ENCODE results near the gene RNFT1.
"Not testable (repeated sequence)": the region's sequence is repeated elsewhere in the genome, so short reads cannot be mapped to it uniquely, and the experiment has no call there.

The RNFT1 gene

GRCh38 chr17:59964482-59965328 lies at the start of gene RNFT1:
RNFT1 (minus strand) TSS chr17:59964740; CDS start chr17:59964663, 77 bp downstream.
- H3K4me3 ChIP-seq (ENCODE audit: low read depth, low read length) = peak within 1 kb of the TSS; percentile 91
- DNase-seq (ENCODE audit: low read depth) = peak; percentile 53
- in situ Hi-C loops (cut with HindIII; ENCODE audit: low sequenced_read_pairs) = no loop called here
- no peak for TF ChIP-seq CTCF (IDR thresholded peaks at IDR 0.05; ENCODE audit: low read depth, low read length, missing control alignments)

GRCh38 chr17:60009326-60009725 lies 44.8 kb upstream of the RNFT1 start:
- H3K4me3 ChIP-seq (ENCODE audit: low read depth, low read length); DNase-seq (ENCODE audit: low read depth); in situ Hi-C loops (cut with HindIII; ENCODE audit: low sequenced_read_pairs): not testable (repeated sequence)

- in situ Hi-C loops (cut with HindIII; ENCODE audit: low sequenced_read_pairs); H3K4me3 ChIP-seq (ENCODE audit: low read depth, low read length); DNase-seq (ENCODE audit: low read depth): not testable (repeated sequence)
Measured at GRCh38 chr17:60008377-60008776, 43.8 kb upstream of the RNFT1 start.

GRCh38 chr17:60006160-60006559 lies 41.6 kb upstream of the RNFT1 start:
- no peak overlapping the region for H3K4me3 ChIP-seq (ENCODE audit: low read depth, low read length)
- DNase-seq (ENCODE audit: low read depth) = no peak
- no peak for TF ChIP-seq CTCF (IDR thresholded peaks at IDR 0.05; ENCODE audit: low read depth, low read length, missing control alignments)
- in situ Hi-C loops (cut with HindIII; ENCODE audit: low sequenced_read_pairs) = no loop called here

- in situ Hi-C loops (cut with HindIII; ENCODE audit: low sequenced_read_pairs); H3K4me3 ChIP-seq (ENCODE audit: low read depth, low read length); DNase-seq (ENCODE audit: low read depth): not testable (repeated sequence)
Measured at GRCh38 chr17:60004561-60004960, 40.0 kb upstream of the RNFT1 start.

- DNase-seq (ENCODE audit: low read depth); in situ Hi-C loops (cut with HindIII; ENCODE audit: low sequenced_read_pairs); H3K4me3 ChIP-seq (ENCODE audit: low read depth, low read length): not testable (repeated sequence)
Measured at GRCh38 chr17:60002405-60002804, 37.9 kb upstream of the RNFT1 start.

GRCh38 chr17:59996608-59997007 lies 32.1 kb upstream of the RNFT1 start:
- H3K4me3 ChIP-seq (ENCODE audit: low read depth, low read length); in situ Hi-C loops (cut with HindIII; ENCODE audit: low sequenced_read_pairs); DNase-seq (ENCODE audit: low read depth): not testable (repeated sequence)

GRCh38 chr17:59975166-59975565 lies 10.6 kb upstream of the RNFT1 start:
- H3K4me3 ChIP-seq (ENCODE audit: low read depth, low read length); in situ Hi-C loops (cut with HindIII; ENCODE audit: low sequenced_read_pairs); DNase-seq (ENCODE audit: low read depth): not testable (repeated sequence)

GRCh38 chr17:59973483-59973882 lies 8.9 kb upstream of the RNFT1 start:
- H3K4me3 ChIP-seq (ENCODE audit: low read depth, low read length); in situ Hi-C loops (cut with HindIII; ENCODE audit: low sequenced_read_pairs); DNase-seq (ENCODE audit: low read depth): not testable (repeated sequence)

- in situ Hi-C loops (cut with HindIII; ENCODE audit: low sequenced_read_pairs) = no loop called here
- no peak for DNase-seq (ENCODE audit: low read depth)
Measured at GRCh38 chr17:59972778-59973177, 8.2 kb upstream of the RNFT1 start.

GRCh38 chr17:59971771-59972170 lies 7.2 kb upstream of the RNFT1 start:
- in situ Hi-C loops (cut with HindIII; ENCODE audit: low sequenced_read_pairs); DNase-seq (ENCODE audit: low read depth); H3K4me3 ChIP-seq (ENCODE audit: low read depth, low read length): not testable (repeated sequence)

More at GRCh38 chr17:59972778-59973177, 8.2 kb upstream of the RNFT1 start:
- no peak for TF ChIP-seq CTCF (IDR thresholded peaks at IDR 0.05; ENCODE audit: low read depth, low read length, missing control alignments)
- H3K4me3 ChIP-seq (ENCODE audit: low read depth, low read length) = no peak overlapping the region
